HT1080 (cell line): ENCODE data around the gene RNASEH2A. TPM values are rescaled to one million over a fixed set of nuclear protein-coding genes. Genes with fewer than 3 reads are reported as not detected.

Experiments
- DNase-seq: peaks from one replicate; pipeline ENCODE4 v3.0.0-alpha.2; 2015; ENCODE audit warnings: low read depth
- total RNA-seq: library from RNA; depleted of rRNA; stranded (reverse); fragments of >200 nt; shearing (Covaris generic); gene quantifications from 2 replicates; pipeline ENCODE4 v1.2.3, GENCODE V29; 2014

RNASEH2A gene
- total RNA-seq, 1 experiment from 2014 or later = 68.6 TPM

- peak; percentile 80 for DNase-seq
Measured at GRCh38 chr19:12782424-12783290, 23.7 kb upstream of the RNASEH2A start.

- no peak for DNase-seq
Measured at GRCh38 chr19:12783291-12783848, 23.0 kb upstream of the RNASEH2A start.

GRCh38 chr19:12783849-12784393 lies 22.5 kb upstream of the RNASEH2A start:
- DNase-seq = no peak

GRCh38 chr19:12784394-12784870 lies 22.0 kb upstream of the RNASEH2A start:
- DNase-seq = no peak

- no peak for DNase-seq
Measured at GRCh38 chr19:12784871-12785430, 21.4 kb upstream of the RNASEH2A start.

- DNase-seq = no peak
Measured at GRCh38 chr19:12785431-12786031, 20.9 kb upstream of the RNASEH2A start.

- no peak for DNase-seq
Measured at GRCh38 chr19:12786141-12786870, 20.1 kb upstream of the RNASEH2A start.

- DNase-seq = no peak
Measured at GRCh38 chr19:12786952-12787351, 19.4 kb upstream of the RNASEH2A start.

GRCh38 chr19:12787458-12787857 lies 18.9 kb upstream of the RNASEH2A start:
- DNase-seq = no peak

- no peak for DNase-seq
Measured at GRCh38 chr19:12788042-12788681, 18.2 kb upstream of the RNASEH2A start.

- no peak for DNase-seq
Measured at GRCh38 chr19:12788682-12789097, 17.7 kb upstream of the RNASEH2A start.

- DNase-seq = no peak
Measured at GRCh38 chr19:12789098-12789903, 17.1 kb upstream of the RNASEH2A start.

- DNase-seq = peak; percentile 94
Measured at GRCh38 chr19:12789904-12790619, 16.3 kb upstream of the RNASEH2A start.

GRCh38 chr19:12790628-12791344 lies 15.6 kb upstream of the RNASEH2A start:
- no peak for DNase-seq

GRCh38 chr19:12791345-12792050 lies 14.9 kb upstream of the RNASEH2A start, which contains the start of gene JUNB:
TSS of gene JUNB (plus strand) at chr19:12791486. CDS start at chr19:12791772, 286 bp downstream.
- DNase-seq = peak; percentile 91

GRCh38 chr19:12792051-12792852 lies 14.1 kb upstream of the RNASEH2A start:
- DNase-seq = peak; percentile 60

- DNase-seq = no peak
Measured at GRCh38 chr19:12792853-12793289, 13.5 kb upstream of the RNASEH2A start.
